HepG2 (cell line): ENCODE measurements around the gene GPC6. TPM values are rescaled to one million over a fixed set of nuclear protein-coding genes. Genes with fewer than 3 reads are reported as not detected.

ENCODE experiments used
- ATAC-seq: fragments of 200-7000 bp; cut with Tn5 transposase; 3 replicates; pipeline ENCODE4 v1.9.1; 2020; ENCODE audit warnings: mild to moderate bottlenecking, moderate library complexity
- BruUV-seq: library from RNA; stranded (reverse); fragments of 400-500 nt; replicated peaks from 2 replicates; lab custom pipeline; 2021; lab: Mats Ljungman, UMichigan
- CTCF ChIA-PET: fragments of 300-600 bp; formaldehyde crosslinking; extraction: SDS; loops from one replicate; lab custom pipeline; 2021; ENCODE audit warnings: low total read pairs, inconsistent platforms, low intra/inter-chr PET ratio; lab: Yijun Ruan, JAX
- POLR2A ChIA-PET: fragments of 350-600 bp; sonication (Branson Sonifier 250); formaldehyde crosslinking; loops from one replicate; lab custom pipeline; 2020; ENCODE audit warnings: antibody characterized with exemption, inconsistent platforms; lab: Yijun Ruan, JAX
- DNase-seq: peaks from one replicate; pipeline ENCODE4 v3.0.0-alpha.2; 2015; ENCODE audit warnings: low spot score
- FAIRE-seq: peaks from 3 replicates; lab custom pipeline; 2011; peaks lifted over from hg19 to GRCh38; lab: Jason Lieb, UNC
- H2AFZ ChIP-seq: one replicate; pipeline ENCODE4 v1.6.1; 2011; ENCODE audit warnings: low read length, inconsistent platforms
- H3K27ac ChIP-seq: fragments of 300-600 bp; 3 replicates; pipeline ENCODE4 v1.8.0; 2011; ENCODE audit warnings: mixed run types, mild to moderate bottlenecking, mixed read lengths, low read length, inconsistent platforms; ENCODE audit not compliant: insufficient read depth; ENCODE audit errors: extremely low read length
- H3K27me3 ChIP-seq, 2 experiments: fragments of 200-600 bp in 1 of 2; 2 replicates in 1 of 2; 3 replicates in 1 of 2; pipeline versions ENCODE4 v1.6.0 to v1.8.0; 2011; ENCODE audit warnings: low read length in 2 of 2, mild to moderate bottlenecking in 2 of 2, moderate library complexity in 2 of 2, inconsistent platforms in 1 of 2; ENCODE audit not compliant: insufficient read depth in 2 of 2, control insufficient read depth in 1 of 2
- H3K36me3 ChIP-seq, 2 experiments: fragments of 200-600 bp in 1 of 2; replicated peaks in 1 of 2; 2 replicates in 1 of 2; 3 replicates in 1 of 2; pipeline versions ENCODE4 v1.5.1 to v1.8.0; 2011; ENCODE audit warnings: low read length in 2 of 2, inconsistent platforms in 1 of 2; ENCODE audit not compliant: insufficient read depth in 2 of 2, control insufficient read depth in 1 of 2
- H3K4me1 ChIP-seq: 2 replicates; pipeline ENCODE4 v1.5.1; 2012; ENCODE audit warnings: low read length, inconsistent platforms; ENCODE audit not compliant: insufficient read depth
- H3K4me2 ChIP-seq: 2 replicates; pipeline ENCODE4 v1.6.0; 2011; ENCODE audit warnings: low read depth, low read length, inconsistent platforms
- H3K4me3 ChIP-seq, 3 experiments: fragments of 200-600 bp in 1 of 3; sonication (generic), shearing (Covaris generic) in 1 of 3; replicated peaks in 1 of 3; 2 replicates each; pipeline ENCODE4 v1.5.1; 2011 to 2016; ENCODE audit warnings: low read length in 3 of 3, inconsistent platforms in 2 of 3, low read depth in 2 of 3, mild to moderate bottlenecking in 2 of 3, control low read depth in 1 of 3, mixed read lengths in 1 of 3; ENCODE audit not compliant: insufficient read depth in 1 of 3
- H3K79me2 ChIP-seq: one replicate; pipeline ENCODE4 v1.6.1; 2011; ENCODE audit warnings: low read length, inconsistent platforms; ENCODE audit not compliant: insufficient read depth
- H3K9ac ChIP-seq: 2 replicates; pipeline ENCODE4 v1.6.0; 2011; ENCODE audit warnings: mild to moderate bottlenecking, low read depth, low read length, inconsistent platforms; ENCODE audit not compliant: insufficient read depth
- H3K9me3 ChIP-seq: 2 replicates; pipeline ENCODE4 v1.5.1; 2012; ENCODE audit warnings: mild to moderate bottlenecking, low read length
- H4K20me1 ChIP-seq: 2 replicates; pipeline ENCODE4 v1.6.0; 2011; ENCODE audit warnings: inconsistent platforms, mild to moderate bottlenecking, low read length, moderate library complexity; ENCODE audit not compliant: insufficient read depth
- ATF2 ChIP-seq: sonication (generic); formaldehyde crosslinking; IDR thresholded peaks from 2 replicates; pipeline ENCODE4 v1.4.0; 2020; ENCODE audit warnings: missing genetic modification reagents
- CREB1 ChIP-seq, 2 experiments: fragments of 450-650 bp in 1 of 2; IDR thresholded peaks; 2 replicates each; pipeline ENCODE4 v1.6.1; 2016 to 2017; ENCODE audit warnings: control low read depth in 1 of 2, mild to moderate bottlenecking in 1 of 2, missing compliant biosample characterization in 1 of 2, missing genetic modification characterization in 1 of 2
- CTCF ChIP-seq: sonication (generic); formaldehyde crosslinking; IDR thresholded peaks from 2 replicates; pipeline ENCODE4 v1.5.0; 2020; ENCODE audit warnings: mild to moderate bottlenecking, missing genetic modification reagents, moderate library complexity
- FOSL2 ChIP-seq: sonication (generic); formaldehyde crosslinking; IDR thresholded peaks from 2 replicates; pipeline ENCODE4 v1.4.0; 2020; ENCODE audit warnings: missing genetic modification reagents
- MYPOP ChIP-seq: sonication (generic); formaldehyde crosslinking; IDR thresholded peaks from 2 replicates; pipeline ENCODE4 v1.8.1; 2023; ENCODE audit warnings: mild to moderate bottlenecking, moderate library complexity, missing genetic modification reagents
- NR2F2 ChIP-seq: IDR thresholded peaks from 2 replicates; pipeline ENCODE4 v1.6.1; 2012; ENCODE audit warnings: low read depth, inconsistent platforms, borderline replicate concordance
- POLR2AphosphoS2 ChIP-seq: IDR thresholded peaks from 2 replicates; pipeline ENCODE4 v1.6.1; 2011; ENCODE audit warnings: low read depth, low read length, improper control_type of control experiment
- PRPF4 ChIP-seq: fragments of 200-400 bp; formaldehyde crosslinking; IDR thresholded peaks from 2 replicates; pipeline ENCODE4 v1.6.1; 2016; ENCODE audit warnings: low read length, low read depth; ENCODE audit not compliant: poor library complexity, severe bottlenecking
- RNF219 ChIP-seq: sonication (generic); formaldehyde crosslinking; IDR thresholded peaks from 2 replicates; pipeline ENCODE4 v1.5.0; 2020; ENCODE audit warnings: mild to moderate bottlenecking, missing genetic modification reagents
- SP5 ChIP-seq: IDR thresholded peaks from 2 replicates; pipeline ENCODE4 v1.6.1; 2016; ENCODE audit warnings: low read depth, borderline replicate concordance
- STAG1 ChIP-seq: sonication (generic); formaldehyde crosslinking; IDR thresholded peaks from 2 replicates; pipeline ENCODE4 v1.4.0; 2020; ENCODE audit warnings: missing genetic modification reagents
- TCF7L2 ChIP-seq: IDR thresholded peaks from 2 replicates; pipeline ENCODE4 v1.6.1; 2011; ENCODE audit warnings: mild to moderate bottlenecking, low read depth, low read length, moderate library complexity
- YY1 ChIP-seq: IDR thresholded peaks from 2 replicates; pipeline ENCODE4 v1.6.1; 2011; ENCODE audit warnings: low read length, low read depth, moderate library complexity, mild to moderate bottlenecking; ENCODE audit not compliant: insufficient read depth, insufficient replicate concordance
- ZFY ChIP-seq: sonication (generic); formaldehyde crosslinking; IDR thresholded peaks from 2 replicates; pipeline ENCODE4 v1.4.0; 2020; ENCODE audit warnings: missing genetic modification reagents
- ZNF543 ChIP-seq: sonication (generic); formaldehyde crosslinking; IDR thresholded peaks from 2 replicates; pipeline ENCODE4 v1.4.0; 2020; ENCODE audit warnings: mild to moderate bottlenecking, missing genetic modification reagents
- WGBS: methylation state at CpG from one replicate; pipeline ENCODE4 v1.1.6; 2017; ENCODE audit warnings: low lambda C conversion rate; 5-methylcytosine and 5-hydroxymethylcytosine counted together
- in situ Hi-C: cut with HindIII; loops from 2 replicates; pipeline ENCODE4 v1.10.0; 2017; ENCODE audit warnings: low pct_unique_long_range_greater_than_20kb; ENCODE audit not compliant: extremely low pct_ligation_motif_present
- intact Hi-C: fragments of 100-400 bp; cut with micrococcal nuclease; formaldehyde crosslinking; loops from one replicate; pipeline ENCODE4 v1.10.0; 2022; ENCODE audit not compliant: unreplicated experiment
- polyA plus RNA-seq, 8 experiments: library from polyadenylated mRNA; depleted of rRNA in 3 of 8; stranded (reverse) in 7 of 8; unstranded in 1 of 8; fragments of >200 nt; fragmentation: Illumina TruSeq in 4 of 8; extraction: Trizol in 4 of 8; gene quantifications; 2 replicates each; pipeline versions ENCODE4 v1.2.1 to v1.2.3, GENCODE V29; 2011 to 2016; ENCODE audit warnings: low read depth in 4 of 8, missing spikeins in 1 of 8, mixed read lengths in 1 of 8; ENCODE audit not compliant: insufficient read depth in 1 of 8
- total RNA-seq, 5 experiments: library from RNA; depleted of rRNA; stranded (reverse); fragments of >200 nt; fragmentation: Illumina TruSeq; extraction: Trizol; gene quantifications; 2 replicates each; pipeline ENCODE4 v1.2.3, GENCODE V29; 2016; ENCODE audit warnings: low read depth in 1 of 5

GPC6 gene
- total and polyA plus RNA-seq, 2 of the 13 experiments (the other 11 are each of a cell fraction or from before 2014, with no cell fraction given), result 24.5 to 33.9 TPM

GRCh38 chr13:94362411-94362909 lies 1135.9 kb downstream of the GPC6 start:
- H3K36me3 ChIP-seq, result no peaks in the 10 kb centered on the region; a peak in 2 of 5 replicates
- in situ Hi-C loops, result loop anchor here (25.0 kb wide), 1 partner anchor 1400 kb away; no protein-coding TSS in a partner anchor
- H3K9me3 ChIP-seq, result no peaks in the 10 kb centered on the region
- H2AFZ ChIP-seq, result no peak overlapping the region
- no TSS peak for BruUV-seq
- no peaks in the 10 kb centered on the region for H3K4me1 ChIP-seq
- intact Hi-C loops, result loop anchor here (1.0 to 10.0 kb wide), 6 partner anchors 170 to 1790 kb away; no protein-coding TSS in a partner anchor
- H3K9ac ChIP-seq, result no peak overlapping the region
- H3K4me2 ChIP-seq, result no peak overlapping the region
- 6% methylated on average over 4 of the region's 4 CpGs for WGBS
- ChIA-PET CTCF (interaction anchor here (0.7 to 2.0 kb wide), 7 partner anchors 170 to 1646 kb away, joined by 3 to 9 read pairs (median 4); no protein-coding TSS in a partner anchor), POLR2A (no interaction called here)
- H3K27ac ChIP-seq, result no peak overlapping the region
- ATAC-seq (peak; percentile 87), FAIRE-seq (peak; percentile 64), DNase-seq (peak; percentile 46)
- H4K20me1 ChIP-seq, result no peaks in the 10 kb centered on the region
- no peaks in the 10 kb centered on the region for H3K27me3 ChIP-seq
- no peaks in the 10 kb centered on the region for H3K79me2 ChIP-seq
- H3K4me3 ChIP-seq, result no peak overlapping the region
- TF ChIP-seq STAG1 (CRISPR knock-in tag) (peak; percentile 98), ATF2 (CRISPR knock-in tag) (peak; percentile 34; the same call in 1 of the 2 replicates), RNF219 (CRISPR knock-in tag) (0 out of 2 replicates have a peak, but pooled peaks have one; percentile 46), ZFY (CRISPR knock-in tag) (no peak), POLR2AphosphoS2 (no peak), ZNF543 (CRISPR knock-in tag) (no peak), YY1 (no peak), PRPF4 (no peak), SP5 (CRISPR knock-in tag) (no peak), CREB1 (IDR thresholded peaks at IDR 0.05) (peak; percentile 86), CREB1 (CRISPR knock-in tag; IDR thresholded peaks at IDR 0.05) (peak; percentile 22; the same call in 1 of the 2 replicates), CTCF (CRISPR knock-in tag) (peak; percentile 91), FOSL2 (CRISPR knock-in tag) (0 out of 2 replicates have a peak, but pooled peaks have one; percentile 13), NR2F2 (no peak), MYPOP (CRISPR knock-in tag) (no peak), TCF7L2 (no peak)
